GM10248 (cell line): Measurements from ENCODE around the gene ZNF185.

Experiments used
- CTCF ChIA-PET: fragments of 300-600 bp; sonication (Branson Sonifier 250); formaldehyde crosslinking; extraction: SDS; loops from one replicate; lab custom pipeline; 2021; ENCODE audit warnings: antibody characterized with exemption; lab: Yijun Ruan, JAX
- POLR2A ChIA-PET: fragments of 350-650 bp; sonication (Branson Sonifier 250); formaldehyde crosslinking; extraction: SDS; loops from one replicate; lab custom pipeline; 2020; ENCODE audit warnings: antibody characterized with exemption; lab: Yijun Ruan, JAX
- DNase-seq: peaks from one replicate; pipeline ENCODE4 v3.0.0; 2012; ENCODE audit errors: extremely low spot score
- TF ChIP-seq, protein P1 (sequence below): IDR thresholded peaks from 2 replicates; pipeline ENCODE4 v1.5.1; 2012; ENCODE audit warnings: mild to moderate bottlenecking, low read depth; ENCODE audit errors: extremely low read depth, missing control alignments, control extremely low read depth

Gene ZNF185

DNA sequence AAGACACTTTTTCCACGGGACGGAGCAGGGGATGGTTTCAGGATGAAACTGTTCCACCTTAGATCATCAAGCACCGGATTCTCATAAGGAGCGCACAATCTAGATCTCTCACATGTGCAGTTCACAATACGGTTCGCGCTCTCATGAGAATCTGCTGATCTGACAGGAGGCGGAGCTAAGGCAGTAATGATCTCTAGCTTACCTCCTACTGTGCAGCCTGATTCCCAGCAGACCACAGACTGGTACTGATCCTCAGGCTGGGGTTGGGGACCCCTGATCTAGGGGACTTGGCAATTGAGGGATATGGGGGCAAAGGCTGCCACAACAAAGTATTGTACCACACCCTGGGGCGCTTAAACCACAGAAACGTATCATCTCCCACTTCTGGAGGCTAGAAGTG is 25.7 kb downstream of the ZNF185 start:
- TF ChIP-seq, protein P1, sequence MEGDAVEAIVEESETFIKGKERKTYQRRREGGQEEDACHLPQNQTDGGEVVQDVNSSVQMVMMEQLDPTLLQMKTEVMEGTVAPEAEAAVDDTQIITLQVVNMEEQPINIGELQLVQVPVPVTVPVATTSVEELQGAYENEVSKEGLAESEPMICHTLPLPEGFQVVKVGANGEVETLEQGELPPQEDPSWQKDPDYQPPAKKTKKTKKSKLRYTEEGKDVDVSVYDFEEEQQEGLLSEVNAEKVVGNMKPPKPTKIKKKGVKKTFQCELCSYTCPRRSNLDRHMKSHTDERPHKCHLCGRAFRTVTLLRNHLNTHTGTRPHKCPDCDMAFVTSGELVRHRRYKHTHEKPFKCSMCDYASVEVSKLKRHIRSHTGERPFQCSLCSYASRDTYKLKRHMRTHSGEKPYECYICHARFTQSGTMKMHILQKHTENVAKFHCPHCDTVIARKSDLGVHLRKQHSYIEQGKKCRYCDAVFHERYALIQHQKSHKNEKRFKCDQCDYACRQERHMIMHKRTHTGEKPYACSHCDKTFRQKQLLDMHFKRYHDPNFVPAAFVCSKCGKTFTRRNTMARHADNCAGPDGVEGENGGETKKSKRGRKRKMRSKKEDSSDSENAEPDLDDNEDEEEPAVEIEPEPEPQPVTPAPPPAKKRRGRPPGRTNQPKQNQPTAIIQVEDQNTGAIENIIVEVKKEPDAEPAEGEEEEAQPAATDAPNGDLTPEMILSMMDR = no peak
- ChIA-PET CTCF (interaction anchor here (1.1 to 1.5 kb wide), 2 partner anchors 10 to 19 kb away, joined by 3 read pairs; no protein-coding TSS in a partner anchor), POLR2A (no interaction called here)
- no peak for DNase-seq

DNA sequence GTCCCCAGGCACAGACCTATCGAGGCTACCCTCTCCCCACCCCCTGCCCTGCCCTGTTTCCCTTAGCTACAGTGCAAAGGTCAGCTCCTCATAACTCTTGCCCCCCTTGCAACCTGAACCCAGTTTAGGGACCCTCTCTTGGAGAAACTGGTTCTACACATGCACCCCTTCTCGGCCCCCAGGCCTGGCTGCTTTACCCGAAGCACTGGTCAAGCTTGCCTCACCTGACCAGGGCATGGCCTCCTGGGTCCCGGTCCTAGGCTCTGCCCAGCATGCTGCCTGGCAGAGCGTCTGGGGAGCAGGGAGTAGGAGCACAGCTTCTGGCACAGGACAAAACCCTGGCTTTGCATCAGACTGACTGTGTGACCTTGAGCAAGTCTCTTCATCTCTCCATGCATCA is 28.0 kb downstream of the ZNF185 start:
- ChIA-PET POLR2A (no interaction called here), CTCF (interaction anchor here (1.1 to 3.0 kb wide), 7 partner anchors 9 to 22 kb away, joined by 3 to 14 read pairs (median 5); no protein-coding TSS in a partner anchor)
- DNase-seq = no peak
- TF ChIP-seq, protein P1 = no peak

DNA sequence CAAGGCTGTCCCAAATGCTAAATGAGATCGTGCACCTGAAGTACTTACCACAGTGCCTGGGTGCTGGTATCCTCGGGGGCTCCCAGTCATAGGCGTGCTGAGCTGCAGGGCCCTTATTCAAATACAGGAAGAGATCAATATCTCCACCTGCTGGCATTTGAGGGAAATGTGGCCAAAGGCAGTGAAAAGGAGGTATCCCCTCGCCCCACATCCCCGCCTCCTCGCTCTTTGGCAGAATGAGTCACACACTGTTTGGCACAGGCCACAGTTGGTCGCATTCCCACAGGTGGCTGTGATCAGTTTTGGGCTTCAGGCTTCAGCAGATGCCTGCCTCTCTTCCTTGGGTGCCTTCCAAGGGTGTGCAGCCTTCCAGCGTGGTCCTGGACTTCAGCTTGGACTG is 28.4 kb downstream of the ZNF185 start:
- ChIA-PET POLR2A (no interaction called here), CTCF (interaction anchor here (1.1 to 3.0 kb wide), 6 partner anchors 9 to 22 kb away, joined by 3 to 14 read pairs (median 4); no protein-coding TSS in a partner anchor)
- DNase-seq = peak; percentile 65
- TF ChIP-seq, protein P1 = peak; percentile 31

GRCh38 chrX:152926923-152927322 is 29.1 kb downstream of the ZNF185 start:
- ChIA-PET CTCF (interaction anchor here (1.4 to 3.0 kb wide), 5 partner anchors 10 to 21 kb away, joined by 3 to 14 read pairs (median 5); no protein-coding TSS in a partner anchor), POLR2A (no interaction called here)
- DNase-seq = no peak
- TF ChIP-seq, protein P1 = no peak

DNA sequence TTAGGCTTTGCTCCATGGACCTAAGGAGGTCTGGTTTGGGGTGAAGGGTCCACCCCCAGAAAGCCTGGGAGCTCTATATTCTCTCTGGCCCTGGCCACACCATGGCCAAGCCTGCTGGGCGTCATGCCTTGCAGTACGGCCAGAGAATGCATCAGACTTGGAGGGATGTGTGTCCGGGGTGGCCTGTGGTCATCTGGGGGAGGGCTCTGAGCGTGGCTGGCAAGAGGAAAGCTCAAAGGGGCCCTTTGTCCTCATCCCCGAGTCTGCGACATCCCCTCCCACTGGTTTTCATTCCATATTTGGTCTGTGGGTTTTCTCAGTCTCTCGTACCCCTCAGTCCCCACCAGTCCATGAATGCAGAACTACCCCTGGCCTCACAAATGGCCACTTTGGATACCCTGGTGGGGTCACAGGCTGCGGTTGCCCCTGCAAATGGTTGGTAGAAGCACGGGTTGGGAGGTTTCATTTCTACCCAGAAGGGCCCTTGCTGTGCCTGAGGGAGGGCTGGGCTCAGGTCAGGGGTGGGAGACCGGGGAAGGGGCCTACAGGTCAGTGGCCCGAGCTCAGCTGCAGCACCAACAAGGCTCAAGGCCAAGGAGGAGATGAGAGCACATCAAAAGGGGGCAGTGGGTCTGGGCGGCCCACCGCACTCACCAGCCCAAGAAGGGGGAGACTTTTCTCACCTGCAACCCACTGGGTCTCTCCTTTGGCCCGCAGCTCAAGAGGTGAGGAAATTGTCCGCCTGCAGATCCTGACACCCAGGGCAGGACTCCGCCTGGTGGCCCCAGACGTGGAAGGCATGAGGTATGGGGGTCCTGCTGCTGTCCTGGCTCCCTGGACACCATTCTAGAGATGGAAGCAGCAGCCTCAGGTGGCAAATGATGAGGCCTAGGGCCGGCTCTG is 30.2 kb downstream of the ZNF185 start:
- no peak for DNase-seq
- CTCF ChIA-PET = interaction anchor here (1.4 to 3.0 kb wide), 3 partner anchors 11 to 13 kb away, joined by 3 to 8 read pairs (median 5); no protein-coding TSS in a partner anchor
- TF ChIP-seq, protein P1 = no peak
- POLR2A ChIA-PET = no interaction called here

DNA sequence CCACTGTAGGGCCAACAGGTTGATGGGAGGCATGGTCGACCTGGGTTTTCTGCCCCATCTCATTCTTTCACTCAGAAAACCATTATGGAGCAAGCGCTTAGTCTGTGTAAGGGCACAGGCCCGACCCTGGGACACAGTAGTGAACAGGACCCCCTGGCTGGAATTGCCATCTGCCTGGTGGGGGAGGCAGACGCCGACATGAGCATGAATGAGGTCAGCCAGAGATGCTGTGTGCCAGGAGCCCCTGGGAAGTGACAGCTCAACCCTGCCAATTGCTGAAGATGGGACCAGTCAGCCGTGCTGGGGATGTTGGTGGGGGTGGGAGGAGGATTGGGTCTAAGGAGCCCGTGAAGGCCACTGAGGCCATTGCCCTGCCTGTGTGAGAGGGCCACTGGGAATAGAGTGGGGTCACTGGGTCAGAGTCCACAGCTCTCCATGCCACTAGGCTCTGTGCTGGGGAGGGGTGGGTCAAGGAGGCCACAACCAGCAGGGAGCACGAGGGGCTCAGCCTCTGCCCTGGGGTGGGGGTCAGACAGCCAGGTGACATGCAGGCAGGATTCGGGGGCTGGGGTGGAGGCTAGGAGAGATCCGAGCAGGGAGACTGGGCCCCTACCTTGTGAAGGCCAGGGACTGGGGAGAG is 31.0 kb downstream of the ZNF185 start:
- TF ChIP-seq, protein P1 = no peak
- ChIA-PET CTCF (interaction anchor here (2.0 kb wide), 1 partner anchor 12 kb away, joined by 5 read pairs; no protein-coding TSS in a partner anchor), POLR2A (no interaction called here)
- DNase-seq = no peak
